SK-N-SH treated with all-trans-retinoic acid at 6 μM for 48 hours (cell line): ENCODE measurements around the gene CCT3.

ENCODE experiments used
- ARNTL ChIP-seq: fragments of 450-650 bp; formaldehyde crosslinking; IDR thresholded peaks from 2 replicates; pipeline ENCODE4 v1.5.0; 2020; ENCODE audit warnings: low read depth, mild to moderate bottlenecking, moderate library complexity, borderline replicate concordance
- ESRRG ChIP-seq: fragments of 250-450 bp; sonication (Bioruptor Pico); IDR thresholded peaks from 2 replicates; pipeline ENCODE4 v1.6.1; 2021; ENCODE audit warnings: mild to moderate bottlenecking
- GLIS3 ChIP-seq: fragments of 250-450 bp; sonication (Bioruptor Pico); IDR thresholded peaks from 2 replicates; pipeline ENCODE4 v1.5.0; 2020; ENCODE audit warnings: mild to moderate bottlenecking, moderate library complexity
- OSR1 ChIP-seq: fragments of 250-450 bp; sonication (Bioruptor Pico); IDR thresholded peaks from 2 replicates; pipeline ENCODE4 v1.8.0; 2022; ENCODE audit warnings: moderate library complexity, mild to moderate bottlenecking, inconsistent platforms
- RARB ChIP-seq: fragments of 250-450 bp; sonication (Bioruptor Pico); IDR thresholded peaks from 2 replicates; pipeline ENCODE4 v1.8.0; 2021; ENCODE audit warnings: mild to moderate bottlenecking, moderate library complexity
- ZC3H10 ChIP-seq: fragments of 250-450 bp; sonication (Bioruptor Pico); IDR thresholded peaks from 2 replicates; pipeline ENCODE4 v1.5.1; 2021; ENCODE audit warnings: mild to moderate bottlenecking, moderate library complexity
- ZFP3 ChIP-seq: fragments of 250-450 bp; sonication (Bioruptor Pico); IDR thresholded peaks from 2 replicates; pipeline ENCODE4 v1.5.0; 2020; ENCODE audit warnings: mild to moderate bottlenecking, moderate library complexity
- ZNF70 ChIP-seq: fragments of 450-650 bp; formaldehyde crosslinking; IDR thresholded peaks from 2 replicates; pipeline ENCODE4 v1.5.0; 2020; ENCODE audit warnings: mild to moderate bottlenecking, moderate library complexity
- TF ChIP-seq, protein P1 (sequence below): fragments of 250-450 bp; sonication (Bioruptor Pico); IDR thresholded peaks from 2 replicates; pipeline ENCODE4 v1.8.0; 2021; ENCODE audit warnings: low read depth, mild to moderate bottlenecking, moderate library complexity, borderline replicate concordance

DNA sequence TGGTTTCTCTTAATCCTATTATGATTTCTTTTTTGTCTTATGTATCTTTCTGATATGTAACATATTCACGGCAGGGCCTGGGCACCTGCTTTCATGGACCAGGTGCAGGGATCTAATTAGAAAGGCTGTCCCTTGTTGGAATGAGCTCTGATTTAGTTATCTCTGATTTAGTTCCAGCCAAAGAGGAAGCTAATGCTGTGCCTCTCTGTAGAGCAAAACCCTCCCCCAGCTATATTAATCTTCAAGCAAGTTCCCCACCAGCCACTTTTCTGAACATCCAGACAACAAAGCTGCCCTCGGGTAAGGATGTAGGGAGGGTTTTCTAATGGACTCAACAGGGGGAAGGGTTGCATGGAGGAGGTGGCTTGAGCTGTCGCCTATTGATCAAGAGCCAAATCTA lies 6.3 kb upstream of the CCT3 start:
- TF ChIP-seq RARB (CRISPR knock-in tag) = no peak
- TF ChIP-seq GLIS3 (CRISPR knock-in tag) = no peak
- no peak for TF ChIP-seq ESRRG (CRISPR knock-in tag)
- no peak for TF ChIP-seq ZNF70
- TF ChIP-seq, protein P1, sequence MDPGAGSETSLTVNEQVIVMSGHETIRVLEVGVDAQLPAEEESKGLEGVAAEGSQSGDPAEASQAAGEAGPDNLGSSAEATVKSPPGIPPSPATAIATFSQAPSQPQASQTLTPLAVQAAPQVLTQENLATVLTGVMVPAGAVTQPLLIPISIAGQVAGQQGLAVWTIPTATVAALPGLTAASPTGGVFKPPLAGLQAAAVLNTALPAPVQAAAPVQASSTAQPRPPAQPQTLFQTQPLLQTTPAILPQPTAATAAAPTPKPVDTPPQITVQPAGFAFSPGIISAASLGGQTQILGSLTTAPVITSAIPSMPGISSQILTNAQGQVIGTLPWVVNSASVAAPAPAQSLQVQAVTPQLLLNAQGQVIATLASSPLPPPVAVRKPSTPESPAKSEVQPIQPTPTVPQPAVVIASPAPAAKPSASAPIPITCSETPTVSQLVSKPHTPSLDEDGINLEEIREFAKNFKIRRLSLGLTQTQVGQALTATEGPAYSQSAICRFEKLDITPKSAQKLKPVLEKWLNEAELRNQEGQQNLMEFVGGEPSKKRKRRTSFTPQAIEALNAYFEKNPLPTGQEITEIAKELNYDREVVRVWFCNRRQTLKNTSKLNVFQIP (CRISPR knock-in tag) = no peak
- no peak for TF ChIP-seq ZFP3 (CRISPR knock-in tag)
- TF ChIP-seq OSR1 = no peak
- no peak for TF ChIP-seq ZC3H10 (CRISPR knock-in tag)
- no peak for TF ChIP-seq ARNTL
